NT2/D1 (cell line): Measurements from ENCODE around the gene XG.
"Not testable (repeated sequence)": the region's sequence is repeated elsewhere in the genome, so short reads cannot be mapped to it uniquely, and the experiment has no call there.

Source experiments
- SUZ12 ChIP-seq: IDR thresholded peaks from 2 replicates; pipeline ENCODE4 v1.6.1; 2011; ENCODE audit not compliant: insufficient read length, insufficient read depth; ENCODE audit errors: extremely low read depth
- YY1 ChIP-seq: IDR thresholded peaks from 2 replicates; pipeline ENCODE4 v1.6.1; 2011; ENCODE audit not compliant: insufficient read length, insufficient read depth
- ZNF274 ChIP-seq: IDR thresholded peaks from 2 replicates; pipeline ENCODE4 v1.6.1; 2011; ENCODE audit warnings: mild to moderate bottlenecking, low read depth, low read length

- not testable (repeated sequence) for TF ChIP-seq ZNF274, YY1, SUZ12
These were observed 51.6 kb downstream of the XG start for GRCh38 chrX:2803486-2803885.
